ENCODE measurements around the gene MFRP.

MFRP gene

DNA sequence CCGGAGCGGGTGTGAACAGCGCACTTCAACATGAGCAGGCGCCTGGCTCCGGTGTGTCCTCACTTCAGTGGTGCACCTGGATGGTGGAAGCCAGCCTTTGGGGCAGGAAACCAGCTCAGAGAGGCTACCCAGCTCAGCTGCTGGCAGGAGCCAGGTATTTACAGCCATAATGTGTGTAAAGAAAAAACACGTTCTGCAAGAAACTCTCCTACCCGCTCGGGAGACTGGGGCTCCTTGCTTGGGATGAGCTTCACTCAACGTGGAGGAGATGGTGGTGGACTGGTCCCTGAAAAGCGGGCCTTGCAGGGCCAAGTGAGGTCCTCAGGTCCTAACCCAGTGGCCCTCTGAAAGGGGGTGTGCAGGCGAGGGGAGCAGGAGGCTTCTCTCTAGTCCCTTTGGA is 37.1 kb downstream of the MFRP start:
- H3K4me3 ChIP-seq (ENCODE audit: low read length), result no peak overlapping the region
- DNase-seq (ENCODE audit: low read depth, low spot score), result no peak

- H3K4me3 ChIP-seq (ENCODE audit: low read length), result no peak overlapping the region
- DNase-seq (ENCODE audit: low read depth, low spot score), result no peak
Observed at GRCh38 chr11:119307974-119308373, 38.5 kb downstream of the MFRP start.

DNA sequence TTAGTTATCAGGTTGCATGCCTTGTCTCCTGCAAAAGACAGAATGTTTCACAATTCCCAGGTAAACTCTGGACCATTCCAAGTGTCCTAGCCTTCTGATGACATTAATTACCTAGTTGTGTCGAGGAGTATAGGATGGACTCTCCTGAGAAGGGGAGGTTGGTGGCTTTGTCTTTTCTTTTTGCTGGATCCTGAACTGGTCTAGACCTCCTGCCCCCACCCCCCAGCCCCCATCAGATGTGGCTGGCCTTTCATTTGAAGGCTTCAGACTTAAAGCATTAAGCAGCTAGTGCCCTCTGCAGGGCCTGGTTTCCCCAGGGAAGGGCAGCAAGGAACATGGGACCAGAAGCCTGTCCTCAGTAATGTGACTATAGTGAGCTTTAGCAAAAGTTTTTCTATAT is 39.3 kb downstream of the MFRP start:
- DNase-seq (ENCODE audit: low read depth, low spot score), result no peak
- H3K4me3 ChIP-seq (ENCODE audit: low read length), result no peak overlapping the region

DNA sequence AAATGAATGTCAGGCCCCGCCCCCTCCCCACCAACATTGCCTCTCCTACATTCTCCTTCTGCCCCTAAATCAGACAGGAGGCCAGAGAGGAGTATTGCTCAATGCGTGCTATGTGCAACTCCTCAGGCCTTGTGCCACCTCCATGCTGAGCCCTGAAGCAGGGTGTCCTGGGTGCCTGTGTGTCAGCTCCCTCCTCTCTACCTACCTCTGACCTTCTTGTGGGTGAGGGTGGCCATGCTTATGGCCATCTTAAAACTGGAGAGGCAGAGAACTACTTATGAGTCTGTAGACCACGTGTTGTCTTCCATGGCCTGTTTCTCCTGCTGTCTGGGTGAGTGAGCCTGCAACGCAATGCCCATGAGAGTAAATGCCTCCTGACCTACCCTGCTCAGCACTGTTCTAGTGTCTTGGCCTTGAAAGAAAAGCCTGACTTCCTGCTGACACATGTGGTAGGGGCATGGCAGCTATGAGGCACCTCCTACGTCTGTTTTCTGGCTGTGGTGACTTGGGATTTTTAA is 40.1 kb downstream of the MFRP start:
- no peak overlapping the region; the same call in 1 of the 2 replicates for H3K4me3 ChIP-seq (ENCODE audit: low read length)
- DNase-seq (ENCODE audit: low read depth, low spot score), result peak; percentile 59

- no peak overlapping the region for H3K4me3 ChIP-seq (ENCODE audit: low read length)
- no peak for DNase-seq (ENCODE audit: low read depth, low spot score)
Observed at GRCh38 chr11:119305556-119306372, 40.7 kb downstream of the MFRP start.

DNA sequence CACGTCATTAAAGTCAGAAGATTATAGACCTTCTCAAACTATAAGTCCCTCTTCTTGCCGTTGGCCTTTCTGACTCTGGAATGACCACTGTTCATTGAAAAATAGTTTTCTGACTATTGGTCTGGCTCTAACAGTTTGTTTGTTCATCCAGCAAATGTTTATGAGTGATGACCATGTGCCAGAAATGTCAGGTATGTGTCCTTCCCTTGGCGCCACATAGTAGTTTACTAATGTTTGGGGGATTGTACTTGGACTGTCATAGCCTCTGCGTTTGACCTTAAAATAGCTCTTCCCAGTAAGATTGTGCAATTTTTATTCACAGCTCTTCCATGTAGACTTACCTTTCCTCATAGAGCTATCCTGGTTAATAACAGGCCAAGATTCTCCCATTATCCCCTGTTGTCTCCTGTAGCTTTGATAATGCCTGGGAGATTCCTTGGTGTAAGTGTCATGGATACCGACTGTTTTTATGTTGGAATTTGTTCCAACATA is 43.2 kb downstream of the MFRP start:
- H3K4me3 ChIP-seq (ENCODE audit: low read length), result no peak overlapping the region
- no peak for DNase-seq (ENCODE audit: low read depth, low spot score)

DNA sequence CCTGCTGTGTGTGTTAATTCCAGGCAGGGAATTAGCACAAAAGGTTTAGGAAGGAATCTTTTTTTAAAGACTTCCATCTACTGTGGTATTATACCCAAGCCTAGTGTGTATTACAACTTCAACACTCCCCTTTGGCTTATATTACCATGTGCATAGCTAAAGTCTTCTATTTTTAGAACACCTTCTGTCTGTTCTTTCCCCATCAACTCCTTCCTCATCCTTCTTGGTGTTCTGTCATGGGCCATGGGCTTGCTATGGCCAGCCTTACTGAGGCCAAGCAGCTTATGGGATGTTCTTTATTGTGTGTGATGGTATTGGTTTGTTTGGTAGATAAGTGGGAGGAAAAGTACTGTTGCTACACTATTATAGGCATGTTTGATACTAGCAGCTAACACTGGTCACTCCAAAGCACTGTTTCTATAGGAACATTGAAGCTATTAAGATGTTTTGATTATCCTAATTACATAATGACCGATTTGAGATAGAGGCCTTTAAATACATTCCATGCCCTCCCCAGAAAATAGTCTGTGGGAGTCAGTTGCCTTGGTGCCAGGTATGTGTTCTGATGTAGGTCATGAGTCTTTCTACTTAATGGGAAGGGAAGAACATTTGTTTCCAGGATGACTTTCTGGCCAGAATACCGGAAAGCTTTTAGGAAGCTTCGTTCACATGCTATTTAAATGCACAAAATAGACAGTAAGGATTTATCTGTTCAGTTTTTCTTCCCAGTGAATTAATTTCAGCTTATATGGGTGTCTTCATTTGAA is 46.1 kb downstream of the MFRP start:
- no peak overlapping the region for H3K4me3 ChIP-seq (ENCODE audit: low read length)
- no peak for DNase-seq (ENCODE audit: low read depth, low spot score)

DNA sequence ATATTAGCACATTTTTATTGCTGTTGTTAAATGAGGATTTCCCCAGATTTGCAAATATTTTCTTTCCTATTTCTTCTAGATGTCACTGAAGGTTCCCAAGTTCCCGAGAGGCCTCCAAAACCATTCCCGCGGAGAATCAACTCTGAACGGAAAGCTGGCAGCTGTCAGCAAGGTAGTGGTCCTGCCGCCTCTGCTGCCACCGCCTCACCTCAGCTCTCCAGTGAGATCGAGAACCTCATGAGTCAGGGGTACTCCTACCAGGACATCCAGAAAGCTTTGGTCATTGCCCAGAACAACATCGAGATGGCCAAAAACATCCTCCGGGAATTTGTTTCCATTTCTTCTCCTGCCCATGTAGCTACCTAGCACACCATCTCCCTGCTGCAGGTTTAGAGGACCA is 47.1 kb downstream of the MFRP start:
- no peak for DNase-seq (ENCODE audit: low read depth, low spot score)
- H3K4me3 ChIP-seq (ENCODE audit: low read length), result no peak overlapping the region

DNA sequence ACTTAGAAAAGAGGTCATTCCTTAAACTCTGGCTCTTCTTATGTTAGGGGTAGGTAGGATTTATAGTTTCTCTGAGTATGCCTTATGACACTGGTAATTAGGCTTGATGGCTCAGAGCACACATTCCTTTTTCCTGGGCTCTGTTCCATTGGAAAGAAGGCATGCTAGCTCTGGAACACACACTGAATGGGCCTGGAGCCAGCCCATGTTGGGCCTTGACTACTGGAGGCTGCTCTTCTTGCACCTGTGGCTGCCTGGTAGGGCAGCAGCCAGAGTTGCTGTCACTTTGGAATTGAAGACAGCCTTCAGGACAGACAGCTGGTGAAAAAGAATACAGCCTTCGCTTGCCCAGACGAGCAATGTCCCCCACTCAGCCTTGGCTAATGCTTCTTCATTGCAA is 47.8 kb downstream of the MFRP start:
- no peak overlapping the region for H3K4me3 ChIP-seq (ENCODE audit: low read length)
- DNase-seq (ENCODE audit: low read depth, low spot score), result no peak

GRCh38 chr11:119297938-119298337 is 48.6 kb downstream of the MFRP start:
- no peak for DNase-seq (ENCODE audit: low read depth, low spot score)
- H3K4me3 ChIP-seq (ENCODE audit: low read length), result no peak overlapping the region

DNA sequence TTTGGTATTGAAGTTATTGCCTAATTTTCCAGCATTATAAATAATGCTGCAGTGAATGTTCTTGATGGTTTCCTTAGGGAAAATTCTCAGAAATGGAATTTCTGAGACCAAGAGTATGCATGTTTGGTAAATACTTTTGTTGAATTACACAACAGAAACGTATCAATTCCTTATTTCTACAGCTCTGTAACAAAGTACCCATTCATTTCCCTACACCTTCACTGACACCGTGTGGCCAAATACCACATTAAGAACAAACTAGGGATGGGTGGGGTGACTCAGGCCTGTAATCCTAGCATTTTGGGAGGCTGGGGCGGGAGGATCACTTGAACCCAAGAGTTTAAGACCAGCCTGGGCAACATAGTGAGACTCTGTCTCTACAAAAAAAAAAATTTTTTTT is 51.3 kb downstream of the MFRP start:
- no peak for DNase-seq (ENCODE audit: low read depth, low spot score)

GRCh38 chr11:119293461-119293860 is 53.0 kb downstream of the MFRP start:
- H3K4me3 ChIP-seq (ENCODE audit: low read length), result no peak overlapping the region
- DNase-seq (ENCODE audit: low read depth, low spot score), result no peak

More for the DNA sequence above, 51.3 kb downstream of the MFRP start:
- H3K4me3 ChIP-seq (ENCODE audit: low read length), result no peak overlapping the region

GRCh38 chr11:119290894-119291497 is 55.5 kb downstream of the MFRP start:
- H3K4me3 ChIP-seq (ENCODE audit: low read length), result no peak overlapping the region
- no peak for DNase-seq (ENCODE audit: low read depth, low spot score)

Data from Jurkat, Clone E6-1 (cell line).